ENCODE data around the gene PLXNA4.

The PLXNA4 gene

GRCh38 chr7:132424277-132424676, 152.0 kb downstream of the PLXNA4 start:
- TF ChIP-seq POLR2A (IDR thresholded peaks at IDR 0.05; ENCODE audit: low read length) (no peak), GATA1 (IDR thresholded peaks at IDR 0.05; ENCODE audit: low read depth, low read length) (no peak)
- DNase-seq, result no peak

- TF ChIP-seq GATA1 (IDR thresholded peaks at IDR 0.05; ENCODE audit: low read depth, low read length) (no peak), POLR2A (IDR thresholded peaks at IDR 0.05; ENCODE audit: low read length) (no peak)
- no peak for DNase-seq
These were observed 152.6 kb downstream of the PLXNA4 start for GRCh38 chr7:132423594-132424200.

- DNase-seq, result no peak
- TF ChIP-seq GATA1 (IDR thresholded peaks at IDR 0.05; ENCODE audit: low read depth, low read length) (no peak), POLR2A (IDR thresholded peaks at IDR 0.05; ENCODE audit: low read length) (no peak)
These were observed 153.7 kb downstream of the PLXNA4 start for GRCh38 chr7:132422502-132423111.

- DNase-seq, result no peak
- TF ChIP-seq POLR2A (IDR thresholded peaks at IDR 0.05; ENCODE audit: low read length) (no peak), GATA1 (IDR thresholded peaks at IDR 0.05; ENCODE audit: low read depth, low read length) (no peak)
These were observed 155.7 kb downstream of the PLXNA4 start for GRCh38 chr7:132420527-132420926.

- no peak for TF ChIP-seq GATA1 (IDR thresholded peaks at IDR 0.05; ENCODE audit: low read depth, low read length)
- no peak for TF ChIP-seq POLR2A (IDR thresholded peaks at IDR 0.05; ENCODE audit: low read length)
- DNase-seq, result no peak
These were observed 156.7 kb downstream of the PLXNA4 start for GRCh38 chr7:132419542-132419941.

- TF ChIP-seq GATA1 (IDR thresholded peaks at IDR 0.05; ENCODE audit: low read depth, low read length), result no peak
- TF ChIP-seq POLR2A (IDR thresholded peaks at IDR 0.05; ENCODE audit: low read length), result no peak
- DNase-seq, result no peak
These were observed 157.4 kb downstream of the PLXNA4 start for GRCh38 chr7:132418840-132419239.

GRCh38 chr7:132417103-132417906, 159.0 kb downstream of the PLXNA4 start:
- TF ChIP-seq GATA1 (IDR thresholded peaks at IDR 0.05; ENCODE audit: low read depth, low read length), result no peak
- TF ChIP-seq POLR2A (IDR thresholded peaks at IDR 0.05; ENCODE audit: low read length), result no peak
- DNase-seq, result no peak

- DNase-seq, result no peak
- no peak for TF ChIP-seq POLR2A (IDR thresholded peaks at IDR 0.05; ENCODE audit: low read length)
These were observed 159.9 kb downstream of the PLXNA4 start for GRCh38 chr7:132416395-132416794.

GRCh38 chr7:132415259-132415658, 161.0 kb downstream of the PLXNA4 start:
- TF ChIP-seq GATA1 (IDR thresholded peaks at IDR 0.05; ENCODE audit: low read depth, low read length), result no peak
- no peak for DNase-seq

- no peak for DNase-seq
- TF ChIP-seq GATA1 (IDR thresholded peaks at IDR 0.05; ENCODE audit: low read depth, low read length), result no peak
- TF ChIP-seq POLR2A (IDR thresholded peaks at IDR 0.05; ENCODE audit: low read length), result no peak
These were observed 161.4 kb downstream of the PLXNA4 start for GRCh38 chr7:132414857-132415256.

- no peak for TF ChIP-seq GATA1 (IDR thresholded peaks at IDR 0.05; ENCODE audit: low read depth, low read length)
- TF ChIP-seq POLR2A (IDR thresholded peaks at IDR 0.05; ENCODE audit: low read length), result no peak
- no peak for DNase-seq
These were observed 163.8 kb downstream of the PLXNA4 start for GRCh38 chr7:132412435-132412834.

GRCh38 chr7:132410861-132411541, 165.3 kb downstream of the PLXNA4 start:
- TF ChIP-seq POLR2A (IDR thresholded peaks at IDR 0.05; ENCODE audit: low read length) (no peak), GATA1 (IDR thresholded peaks at IDR 0.05; ENCODE audit: low read depth, low read length) (no peak)
- no peak for DNase-seq

- TF ChIP-seq GATA1 (IDR thresholded peaks at IDR 0.05; ENCODE audit: low read depth, low read length) (no peak), POLR2A (IDR thresholded peaks at IDR 0.05; ENCODE audit: low read length) (no peak)
These were observed 165.9 kb downstream of the PLXNA4 start for GRCh38 chr7:132410385-132410784.

GRCh38 chr7:132407764-132408163, 168.5 kb downstream of the PLXNA4 start:
- no peak for DNase-seq
- TF ChIP-seq POLR2A (IDR thresholded peaks at IDR 0.05; ENCODE audit: low read length) (no peak), GATA1 (IDR thresholded peaks at IDR 0.05; ENCODE audit: low read depth, low read length) (no peak)

More at GRCh38 chr7:132410385-132410784, 165.9 kb downstream of the PLXNA4 start:
- DNase-seq, result no peak

Measured in erythroblast (primary cell).